HG02759 (cell line): ENCODE data around the gene VPS35L.
"Not testable (repeated sequence)": the region's sequence is repeated elsewhere in the genome, so short reads cannot be mapped to it uniquely, and the experiment has no call there.

Experiments
- ATAC-seq: cut with Tn5 transposase; IDR thresholded peaks from one replicate; pipeline ENCODE4 v1.9.1; 2021; ENCODE audit warnings: mild to moderate bottlenecking, moderate library complexity; ENCODE audit not compliant: unreplicated experiment

VPS35L gene

DNA sequence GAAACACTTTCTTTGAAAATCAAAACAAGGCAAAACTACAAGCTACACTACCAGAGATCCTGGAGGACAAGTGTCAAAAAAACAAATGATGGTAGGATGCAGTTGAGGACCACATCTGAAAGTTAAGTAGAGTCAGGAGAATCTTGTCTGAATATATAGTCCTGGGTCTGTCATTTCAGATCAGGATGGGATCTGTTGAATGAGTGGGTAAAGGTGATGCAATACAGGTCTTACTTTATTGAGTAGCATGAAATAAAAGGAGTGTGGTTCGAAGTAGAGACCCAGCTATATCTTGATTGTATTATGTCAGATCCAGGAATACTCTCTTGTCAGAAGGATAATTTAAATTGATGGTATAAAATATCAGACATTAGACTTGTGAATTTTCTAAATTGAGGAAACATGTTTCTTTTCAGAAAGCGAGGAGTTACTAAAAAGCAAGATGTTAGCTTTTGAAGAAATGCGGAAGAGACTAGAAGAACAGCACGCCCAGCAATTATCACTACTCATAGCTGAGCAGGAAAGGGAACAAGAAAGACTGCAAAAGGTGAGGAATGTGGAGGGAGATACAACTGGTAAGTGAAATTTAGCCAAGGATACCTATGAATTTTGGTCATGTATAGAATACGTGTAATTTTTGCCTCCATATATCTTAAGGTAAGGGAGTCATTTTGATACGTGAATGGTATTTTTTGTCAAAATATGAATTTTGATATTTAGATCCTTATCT lies 15.1 kb upstream of the VPS35L start:
- no peak for ATAC-seq

DNA sequence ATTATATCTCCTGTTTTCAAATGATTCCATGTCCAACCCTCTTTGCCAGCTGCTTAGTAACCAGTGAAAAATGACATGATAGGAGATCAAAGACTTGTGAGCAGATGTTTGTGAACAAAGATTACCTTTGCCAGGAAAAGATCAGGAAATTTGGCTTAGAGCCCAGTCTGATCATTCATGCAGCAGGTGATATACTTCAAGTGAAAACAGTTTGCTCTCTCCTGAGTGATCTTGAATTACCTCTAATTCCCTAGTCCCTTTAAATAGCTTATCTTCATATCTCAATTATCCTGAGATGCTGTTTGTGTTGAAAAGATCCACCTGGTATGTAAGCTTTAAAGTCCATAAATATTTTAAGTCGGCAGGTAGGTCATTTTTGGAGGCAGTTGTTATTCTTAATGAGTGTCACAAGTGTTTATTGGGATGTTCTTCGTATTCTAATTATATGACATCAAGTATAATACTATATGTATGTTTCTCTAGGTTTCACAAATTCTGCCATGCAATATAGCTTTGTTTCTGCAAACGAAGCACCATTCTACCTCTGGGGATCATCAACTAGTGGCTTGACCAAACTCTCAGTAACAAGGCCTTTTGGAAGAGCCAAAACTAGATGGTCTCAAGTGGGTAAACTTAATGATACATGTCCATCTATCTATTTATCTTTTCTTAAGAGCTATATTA lies 13.2 kb upstream of the VPS35L start:
- no peak for ATAC-seq

DNA sequence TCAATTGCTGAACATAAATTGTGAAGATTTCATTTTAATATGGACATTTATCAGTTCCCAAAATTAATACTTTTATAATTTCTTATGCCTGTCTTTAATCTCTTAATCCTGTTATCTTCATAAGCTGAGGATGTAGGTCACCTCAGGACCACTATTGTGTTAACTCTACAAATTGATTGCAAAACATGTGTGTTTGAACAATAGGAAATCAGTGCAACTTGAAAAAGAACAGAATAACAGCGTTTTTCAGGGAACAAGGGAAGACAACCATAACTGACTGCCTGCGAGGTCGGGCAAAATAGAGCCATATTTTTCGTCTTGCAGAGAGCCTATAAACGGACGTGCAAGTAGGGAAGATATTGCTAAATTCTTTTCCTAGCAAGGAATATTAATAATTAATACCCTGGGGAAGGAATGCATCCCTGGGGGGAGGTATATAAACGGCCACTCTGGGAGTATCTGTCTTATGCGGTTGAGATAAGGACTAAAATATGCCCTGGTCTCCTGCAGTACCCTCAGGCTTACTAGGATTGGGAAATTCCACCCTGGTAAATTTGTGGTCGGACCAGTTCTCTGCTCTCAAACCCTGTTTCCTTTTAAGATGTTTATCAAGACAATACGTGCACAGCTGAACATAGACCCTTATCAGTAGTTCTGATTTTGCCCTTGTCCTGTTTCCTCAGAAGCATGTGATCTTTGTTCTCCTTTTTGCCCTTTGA lies 12.1 kb upstream of the VPS35L start:
- ATAC-seq = not testable (repeated sequence)

DNA sequence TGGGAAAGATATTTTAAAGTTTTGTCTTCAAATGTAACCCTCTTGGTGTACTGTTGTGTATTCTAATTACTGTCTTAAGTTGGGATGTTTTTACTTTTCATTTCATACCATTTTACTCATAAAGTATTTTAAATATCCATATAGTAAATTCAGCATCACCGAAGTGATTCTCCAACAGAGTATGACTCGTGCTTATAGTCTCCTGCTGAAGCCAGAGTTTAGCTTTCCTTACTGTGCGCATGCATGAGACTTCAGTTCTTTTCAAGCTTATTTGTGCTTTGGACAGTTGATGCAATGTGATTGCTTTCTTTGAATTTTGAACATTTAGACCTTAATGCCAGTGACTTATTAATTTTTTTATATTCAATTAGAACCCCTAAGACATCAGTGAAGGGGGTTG lies 7.4 kb upstream of the VPS35L start:
- no peak for ATAC-seq

DNA sequence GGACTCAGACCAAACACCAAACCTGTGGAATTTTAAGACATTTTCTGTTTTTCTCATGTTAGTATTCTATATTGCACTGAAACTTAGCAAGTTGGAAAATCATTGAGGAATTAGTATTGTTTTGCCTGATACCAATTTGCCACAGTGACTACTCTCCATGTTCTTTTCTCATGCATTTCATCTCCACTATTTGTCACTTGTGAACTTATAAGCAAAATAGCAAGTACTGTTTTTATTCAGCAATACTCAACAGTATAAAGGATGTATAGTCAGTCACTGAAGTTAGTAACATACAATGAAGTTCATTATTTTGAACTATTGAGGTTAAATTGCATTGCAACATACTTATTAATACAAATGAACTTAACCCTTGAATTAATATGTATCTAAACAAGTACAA lies 5.8 kb upstream of the VPS35L start:
- ATAC-seq = no peak

DNA sequence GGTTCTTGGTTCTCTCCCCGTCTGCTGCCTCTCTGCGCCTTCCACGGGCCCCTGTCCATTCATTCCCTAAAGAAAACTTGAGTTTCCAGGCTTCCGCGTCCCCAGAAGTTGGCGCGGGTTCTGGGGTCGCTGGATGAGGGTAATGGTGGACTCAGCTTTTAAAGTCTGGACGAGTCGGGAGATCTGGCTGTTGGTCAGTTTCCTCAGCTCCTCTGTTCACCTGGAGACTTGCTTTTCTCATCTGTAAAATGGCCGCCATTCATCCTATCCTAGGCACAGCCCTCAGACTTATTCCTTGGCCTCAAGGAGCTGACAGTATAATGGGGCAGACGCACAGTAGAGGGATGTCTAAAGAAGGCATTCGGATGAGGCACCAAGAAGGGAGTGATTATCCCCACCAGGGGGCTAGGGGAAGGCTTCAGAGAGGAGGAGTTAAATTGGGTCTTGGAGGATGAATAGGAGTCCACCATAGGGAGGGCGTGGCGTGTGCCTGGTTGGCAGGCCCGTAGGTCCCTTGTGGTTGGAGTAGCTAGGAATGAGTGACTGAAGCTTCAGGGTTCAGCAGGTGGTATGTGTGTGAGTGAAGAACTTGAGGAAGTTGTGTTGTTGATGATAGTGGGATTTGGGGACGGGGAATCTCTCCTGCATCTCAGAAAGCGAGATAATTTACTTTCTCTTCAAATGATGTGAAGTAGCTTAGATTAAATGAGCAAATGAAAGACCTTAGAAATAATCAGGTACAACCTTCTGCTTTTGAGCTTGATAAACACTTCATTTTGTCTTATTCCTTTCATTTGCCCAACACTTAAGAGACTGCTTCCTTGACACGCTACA lies 652 bp downstream of the VPS35L start:
- ATAC-seq = no peak

DNA sequence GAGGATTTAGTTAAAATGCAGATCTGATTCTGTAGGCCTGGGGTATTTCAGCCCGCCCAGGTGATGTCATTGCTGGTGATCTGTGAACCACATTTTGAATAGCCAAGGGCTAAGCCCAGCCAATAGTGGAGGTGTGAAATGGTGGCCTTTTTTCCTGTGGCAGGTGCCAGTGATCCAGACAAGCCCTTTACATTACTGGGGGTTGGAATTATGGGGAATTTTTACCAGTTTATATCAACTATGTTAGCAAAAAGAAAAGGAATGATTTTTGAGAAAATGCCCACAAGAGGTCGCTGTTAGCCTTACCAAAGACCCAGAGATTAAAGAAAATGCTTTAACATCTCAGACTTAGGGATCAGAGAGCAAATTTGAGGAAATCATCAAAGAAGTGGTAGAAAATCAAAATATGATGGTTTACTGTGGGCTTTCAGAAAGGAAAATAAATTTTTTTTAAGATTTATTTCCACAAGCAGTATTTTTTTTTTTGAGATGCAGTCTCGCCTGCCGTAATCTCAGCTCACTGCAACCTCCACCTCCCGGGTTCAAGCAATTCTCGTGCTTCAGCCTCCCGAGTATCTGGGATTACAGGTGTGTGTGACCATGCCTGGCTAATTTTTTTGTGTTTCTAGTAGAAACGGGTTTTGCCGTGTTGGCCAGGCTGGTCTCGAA lies 3.9 kb downstream of the VPS35L start:
- no peak for ATAC-seq

DNA sequence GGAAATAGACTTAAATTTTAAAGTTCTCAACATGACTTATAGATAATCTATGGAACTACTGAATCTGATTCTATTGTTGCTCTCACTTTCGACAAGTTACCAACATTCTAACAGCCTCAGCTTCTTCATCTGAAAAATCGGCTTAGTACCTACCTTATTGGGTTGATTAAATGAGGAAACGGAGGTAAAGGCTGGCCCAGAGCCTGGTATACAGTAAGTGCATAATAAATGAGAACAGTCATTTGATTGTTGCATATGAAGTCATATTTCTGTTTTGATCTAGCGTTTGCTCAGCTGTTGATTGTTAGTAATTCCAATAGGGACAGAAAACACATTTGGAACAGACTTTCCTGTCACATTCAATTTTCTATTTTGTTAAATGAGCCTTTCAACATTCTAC lies 4.6 kb downstream of the VPS35L start:
- ATAC-seq = no peak

DNA sequence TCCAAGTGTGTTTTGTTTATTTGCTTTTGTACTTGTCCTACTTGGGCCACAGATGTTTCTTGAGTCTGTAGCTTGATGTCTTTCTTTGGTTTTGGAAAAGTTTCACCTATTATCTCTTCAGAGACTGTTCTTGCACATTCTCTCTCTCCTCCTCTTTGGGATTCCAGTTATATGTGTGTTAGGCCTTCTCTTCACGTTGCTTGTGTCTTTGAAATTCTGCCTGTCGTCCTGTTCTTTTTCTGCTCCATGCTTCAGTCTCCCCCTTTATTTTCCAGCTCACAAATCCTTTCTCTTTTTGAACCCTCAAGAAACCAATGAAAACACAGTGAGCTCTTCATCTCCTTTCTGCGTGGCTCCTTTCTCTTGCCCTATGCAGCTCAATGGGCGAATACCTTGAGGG lies 7.9 kb downstream of the VPS35L start:
- ATAC-seq = no peak

DNA sequence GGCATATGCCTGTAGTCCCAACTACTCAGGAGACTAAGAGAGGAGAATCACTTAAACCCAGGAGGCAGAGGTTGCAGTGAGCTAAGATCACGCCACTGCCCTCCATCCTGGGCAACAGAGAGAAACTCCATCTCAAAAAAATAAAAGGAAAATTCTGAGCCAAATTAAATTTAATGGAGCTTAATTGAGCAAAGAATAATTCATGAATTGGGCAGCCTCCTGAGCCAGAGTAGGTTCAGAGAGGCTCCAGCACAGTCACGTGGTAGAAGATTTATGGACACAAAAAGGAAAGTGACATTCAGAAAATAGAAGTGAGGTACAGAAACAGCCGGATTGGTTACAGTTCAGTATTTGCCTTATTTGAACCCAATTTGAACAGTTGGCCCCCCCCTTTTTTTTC lies 10.9 kb downstream of the VPS35L start:
- no peak for ATAC-seq

DNA sequence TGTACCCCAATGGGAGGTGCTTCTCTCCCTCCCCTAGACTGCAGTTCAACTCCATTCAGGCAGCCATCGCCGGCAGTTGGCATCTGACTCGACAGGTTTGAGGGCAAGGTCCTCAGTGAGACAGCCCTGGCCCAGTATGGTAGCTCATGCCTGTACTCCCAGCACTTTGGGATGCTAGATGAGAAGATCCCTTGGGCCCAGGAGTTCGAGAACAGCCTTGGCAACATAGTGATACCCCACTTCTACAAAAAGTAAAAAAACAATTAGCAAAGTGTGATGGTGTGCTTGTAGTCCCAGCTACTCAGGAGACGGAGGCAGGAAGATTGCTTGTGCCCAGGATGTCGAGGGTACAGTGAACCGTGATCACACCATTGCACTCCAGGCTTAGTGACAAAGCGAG lies 12.1 kb downstream of the VPS35L start:
- ATAC-seq = no peak

DNA sequence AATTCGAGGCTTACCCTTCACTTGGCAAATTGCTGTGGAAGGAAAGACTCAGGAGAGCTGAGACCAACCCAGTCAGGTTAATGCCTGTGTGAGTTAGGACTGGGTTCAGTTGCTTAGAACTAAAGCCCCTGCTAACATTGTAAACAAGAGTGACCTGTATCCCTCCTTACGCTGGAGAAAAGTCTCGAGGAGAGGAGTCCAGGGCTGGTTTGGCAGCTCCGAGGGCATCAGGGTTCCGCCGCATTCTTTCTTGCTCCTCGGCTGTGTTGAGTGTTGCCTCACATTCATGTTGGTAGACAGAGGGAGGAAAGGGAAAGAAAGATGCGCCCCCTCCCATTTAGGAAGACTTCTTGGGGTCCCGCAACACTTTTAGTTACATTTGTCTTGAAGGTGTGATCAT lies 18.5 kb downstream of the VPS35L start:
- no peak for ATAC-seq

DNA sequence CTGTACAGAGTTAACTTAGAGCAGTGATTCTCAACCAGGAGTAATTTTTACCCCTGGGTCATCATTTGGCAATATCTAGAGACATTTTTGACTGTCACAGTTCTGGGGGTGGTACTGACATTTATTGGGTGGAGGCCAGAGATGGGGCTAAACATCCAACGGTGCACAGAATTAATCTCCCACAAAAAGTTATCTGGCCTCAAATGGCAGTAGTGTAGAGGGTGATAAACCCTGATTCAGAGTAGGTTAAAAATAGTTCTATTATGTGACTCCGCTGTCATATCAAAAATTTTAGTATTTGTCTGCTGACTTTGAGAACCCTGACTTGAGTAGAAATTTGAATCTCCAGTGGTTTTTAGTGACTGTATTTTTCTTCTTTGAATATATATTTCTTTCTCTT lies 19.1 kb downstream of the VPS35L start:
- ATAC-seq = no peak

DNA sequence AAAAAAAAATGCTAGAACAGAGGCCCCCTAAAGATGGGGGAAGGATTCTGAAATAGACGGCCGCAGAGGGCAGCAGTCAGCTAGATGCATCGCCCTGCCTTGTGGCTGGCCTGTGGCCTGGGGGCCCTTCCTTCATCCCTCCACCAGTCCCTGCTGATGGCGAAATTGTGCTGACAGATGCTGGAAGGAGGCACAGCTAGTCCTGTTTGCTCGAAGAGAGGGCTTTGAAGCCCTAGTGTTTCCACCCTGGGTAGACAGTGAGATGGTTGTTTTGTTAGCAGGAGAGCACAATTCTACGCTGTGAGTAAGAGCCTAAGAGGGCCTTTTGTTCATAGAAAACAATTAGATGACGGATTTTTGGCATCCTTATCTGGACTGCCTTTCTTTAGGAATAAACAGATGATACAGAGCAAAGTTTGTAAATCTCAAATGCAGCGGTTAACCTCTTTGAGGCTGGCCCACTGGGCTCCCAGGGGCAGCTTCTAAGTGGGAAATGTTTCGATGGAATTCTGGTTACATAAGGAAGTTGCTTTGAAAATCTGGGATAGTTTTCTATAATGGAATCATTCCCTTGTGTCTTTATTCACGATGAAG lies 23.0 kb downstream of the VPS35L start:
- ATAC-seq = no peak

DNA sequence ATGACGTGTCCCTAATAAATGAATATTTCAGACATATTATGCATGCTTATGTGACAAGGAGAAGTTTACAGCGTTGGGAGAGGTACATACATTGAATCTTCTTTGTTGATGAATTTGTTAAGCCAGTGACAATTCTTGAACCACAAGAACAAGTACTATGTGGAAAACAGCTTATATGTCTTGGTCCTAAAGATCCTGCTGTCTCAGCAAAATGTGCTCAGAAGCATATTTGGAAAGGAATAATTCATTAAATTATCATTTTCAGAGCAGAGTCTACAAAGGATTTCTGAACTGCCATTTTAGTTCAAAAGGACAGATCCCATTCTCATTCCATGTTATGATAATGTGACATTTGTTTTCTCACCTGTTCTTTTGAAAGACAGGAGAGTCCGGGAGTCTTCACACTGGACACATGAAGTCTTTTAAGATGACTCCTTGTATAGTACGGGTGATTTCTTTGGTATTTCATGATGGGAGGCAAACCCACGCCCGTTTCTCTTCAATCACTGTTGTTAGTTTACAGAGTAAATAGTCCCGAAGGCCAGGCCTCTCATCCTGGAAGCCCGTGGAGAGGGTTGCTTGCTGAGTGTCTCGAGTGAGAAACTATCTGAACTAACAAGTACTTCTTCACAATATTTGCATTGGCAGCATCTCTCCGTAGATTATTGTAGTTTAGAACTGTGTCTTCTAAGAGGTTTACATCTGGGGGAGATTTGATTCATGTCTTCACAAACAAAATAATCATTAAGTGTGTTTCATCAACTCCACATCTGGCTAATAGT lies 26.7 kb downstream of the VPS35L start:
- ATAC-seq = no peak

DNA sequence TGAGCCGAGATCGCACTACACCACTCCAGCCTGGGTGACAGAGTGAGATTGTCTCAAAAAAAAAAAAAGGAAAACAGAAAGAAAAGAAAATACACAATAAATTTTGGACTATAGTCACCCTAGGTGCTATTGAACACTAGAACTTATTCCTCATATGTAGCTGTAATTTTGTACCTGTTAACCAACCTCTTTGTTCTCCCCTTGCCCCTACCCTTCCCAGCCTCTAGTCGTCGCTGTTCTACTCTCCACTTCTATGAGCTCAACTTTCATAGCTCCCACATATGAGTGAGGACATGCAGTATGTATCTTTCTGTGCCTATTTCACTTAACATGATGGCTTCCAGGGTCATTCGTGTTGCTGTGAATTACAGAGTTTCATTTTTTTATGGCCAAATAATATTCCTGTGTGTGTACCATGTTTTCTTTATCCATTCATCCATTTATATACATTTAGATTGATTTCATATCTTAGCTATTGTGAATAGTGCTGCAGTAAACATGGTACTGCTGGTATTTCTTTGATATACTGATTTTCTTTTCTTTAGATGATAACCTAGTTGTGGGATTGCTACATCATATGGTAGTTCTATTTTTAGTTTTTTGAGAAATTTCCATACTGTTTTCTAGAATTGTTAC lies 28.3 kb downstream of the VPS35L start:
- no peak for ATAC-seq

DNA sequence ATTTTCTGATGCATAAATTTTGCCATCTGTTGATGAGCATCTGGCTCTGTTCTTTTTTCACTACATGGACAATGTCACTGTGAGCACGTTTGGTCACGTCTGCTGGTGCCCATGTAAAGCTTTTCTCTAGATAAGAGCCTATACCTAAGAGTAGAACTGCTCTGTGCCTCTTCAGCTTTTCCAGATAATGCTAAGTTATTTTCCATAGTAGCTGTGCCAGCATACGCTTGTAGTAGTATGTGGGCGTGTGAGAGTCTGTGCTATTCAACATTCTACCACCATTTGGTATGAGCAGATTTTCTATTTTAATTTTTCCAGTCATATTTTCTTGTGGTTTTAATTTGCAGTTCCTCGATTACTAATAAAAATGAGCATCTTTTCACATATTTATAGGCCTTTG lies 33.2 kb downstream of the VPS35L start:
- no peak for ATAC-seq

DNA sequence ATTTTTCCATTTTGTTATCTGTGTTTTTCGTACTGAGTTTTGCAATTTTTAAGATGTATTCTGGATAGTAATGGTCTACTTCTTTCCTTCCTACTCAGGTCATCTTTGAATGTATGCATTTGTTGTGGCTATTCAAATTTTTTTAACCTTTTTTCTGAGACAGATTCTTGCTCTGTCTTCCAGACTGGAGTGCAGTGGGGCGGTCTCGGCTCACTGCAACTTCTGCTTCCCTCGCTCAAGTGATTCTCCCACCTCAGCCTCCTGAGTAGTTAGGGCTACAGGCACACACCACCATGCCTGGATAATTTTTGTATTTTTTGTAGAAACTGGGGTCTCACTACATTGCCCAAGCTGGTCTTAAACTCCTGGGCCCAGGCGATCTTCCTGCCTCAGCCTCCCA lies 33.6 kb downstream of the VPS35L start:
- no peak for ATAC-seq

DNA sequence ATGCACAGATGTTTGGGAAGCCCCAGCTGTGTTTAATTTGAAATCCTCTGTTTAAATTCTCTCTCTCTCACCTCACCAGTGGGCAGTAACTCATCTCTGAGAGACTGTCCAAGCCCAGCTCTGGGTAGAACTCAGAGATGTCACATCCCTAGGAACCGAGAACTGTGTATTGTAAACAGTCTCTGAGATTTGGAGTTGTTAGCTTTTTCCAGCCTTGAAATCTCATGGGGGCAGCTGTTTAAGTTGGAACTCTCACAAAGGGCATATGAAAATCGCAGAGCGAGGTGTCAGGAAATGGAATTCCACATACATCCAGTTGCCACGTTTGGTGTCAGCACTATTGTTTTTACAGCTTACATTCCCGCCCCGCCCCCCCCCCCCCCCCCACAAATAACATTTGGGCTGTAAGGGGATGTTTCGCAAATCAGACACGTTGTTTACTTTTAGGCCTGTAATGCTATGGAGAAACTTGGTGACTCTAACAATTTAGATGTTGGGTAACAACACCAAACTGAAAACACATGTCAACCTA lies 34.3 kb downstream of the VPS35L start:
- ATAC-seq = no peak
